Heart right ventricle (tissue), 16 donors: Measurements from ENCODE around the gene CASP9. TPM values are rescaled to one million over a fixed set of nuclear protein-coding genes. Genes with fewer than 3 reads are reported as not detected.

Experiments used
- ATAC-seq, 8 donors: fragments of 200-7000 bp; cut with Tn5 transposase; one replicate each; pipeline ENCODE4 v1.9.1; 2020; ENCODE audit warnings: mild to moderate bottlenecking in 8 of 8, moderate library complexity in 8 of 8, moderate number of reproducible peaks in 1 of 8
- DNase-seq, 2 donors: peaks; one replicate each; pipeline ENCODE4 v3.0.0-alpha.2; 2020
- H3K27ac ChIP-seq, 10 donors: fragments of 200-600 bp; sonication (generic) in 2 of 10; one replicate each; pipeline versions ENCODE4 v1.5.0 to v1.8.0; 2020 to 2022; ENCODE audit warnings: mild to moderate bottlenecking in 3 of 10
- H3K27me3 ChIP-seq, 7 donors: fragments of 200-600 bp; one replicate each; pipeline ENCODE4 v1.8.0; 2021 to 2022; ENCODE audit warnings: mild to moderate bottlenecking in 2 of 7
- H3K36me3 ChIP-seq, 9 donors: fragments of 200-600 bp; sonication (generic) in 1 of 9; one replicate each; pipeline versions ENCODE4 v1.5.0 to v1.8.0; 2020 to 2022; ENCODE audit warnings: mild to moderate bottlenecking in 2 of 9
- H3K4me1 ChIP-seq, 9 donors: fragments of 200-600 bp; sonication (generic) in 1 of 9; one replicate each; pipeline versions ENCODE4 v1.5.0 to v1.8.0; 2020 to 2022; ENCODE audit warnings: mild to moderate bottlenecking in 4 of 9
- H3K4me3 ChIP-seq, 10 donors: fragments of 200-600 bp; sonication (generic) in 2 of 10; one replicate each; pipeline versions ENCODE4 v1.5.0 to v1.8.0; 2020 to 2022; ENCODE audit warnings: mild to moderate bottlenecking in 7 of 10, moderate library complexity in 2 of 10
- H3K9me3 ChIP-seq, 11 donors: fragments of 200-600 bp in 10 of 11; sonication (generic) in 2 of 11; one replicate each; pipeline versions ENCODE4 v1.5.0 to v1.8.0; 2013 to 2022; ENCODE audit warnings: mild to moderate bottlenecking in 2 of 11, control low read depth in 1 of 11, moderate library complexity in 1 of 11
- CTCF ChIP-seq, 9 donors: fragments of 200-600 bp; sonication (generic) in 2 of 9; IDR thresholded peaks; one replicate each; pipeline versions ENCODE4 v1.5.0 to v1.8.0; 2021 to 2022; ENCODE audit warnings: antibody characterized with exemption in 9 of 9, mild to moderate bottlenecking in 5 of 9, moderate library complexity in 1 of 9
- WGBS, 2 donors: extraction: QIAGEN DNeasy Blood & Tissue Kit; methylation state at CpG; one replicate each; pipeline ENCODE4 v1.1.7; 2013; ENCODE audit warnings: inconsistent platforms in 1 of 2; 5-methylcytosine and 5-hydroxymethylcytosine counted together
- intact Hi-C, 10 donors: fragments of 100-400 bp; cut with DNase I; formaldehyde crosslinking; loops; one replicate each; pipeline versions ENCODE4 v1.11.1 to v1.14.2; 2022
- polyA plus RNA-seq, 2 donors: library from polyadenylated mRNA; stranded (reverse); fragments of 200-250 nt; gene quantifications; one replicate each; pipeline ENCODE4 v1.2.3, GENCODE V29; 2013
- total RNA-seq, 10 donors: library from RNA; stranded (reverse); fragmentation: NEBNext Ultra II Directional in 3 of 10; extraction: Animal tissue kit (Norgen Biotek cat#: 25700) in 3 of 10; gene quantifications; one replicate each; pipeline versions ENCODE4 v1.2.1 to v1.2.4, GENCODE V29; 2021 to 2023
- donor health status: Arrhythmogenic right ventricular cardiomyopathy.
- donor health status: ischemic (EF 13 %, LVEDD 7.1; RV severe dilation, severe dysfunction).
- donor health status: healthy with polysubstance abuse.
- donor health status: DM: no; HTN: yes; CAD: no.
- donor health status: DM: no; HTN: no; CAD: no.
- donor health status: ischemic (EF 25% LVEDD 6.9; RV normal size, moderate dysfunction).
- donor health status: ischemic (EF 25% LVEDD 5.7; RV mildly dilated, moderate dysfunction).
- donor health status: healthy.
- donor health status: DM: yes; HTN: yes; CAD: no.
- donor health status: Ischemic cardiomyopathy.
- donor health status: ischemic (EF 35%, LVEDD 5.7; RV mildly dilated, moderate dysfunction).
- donor health status: nonischemic (EF 11% LVEDD 7.7; RV severe dilation, severe dysfunction).
- donor health status: DM: yes; HTN: yes; CAD: no.
- donor health status: PGD.
- donor health status: ischemic (EF 29% LVEDD 5.4; RV normal size, mild dysfunction).
- donor health status: nonischemic (EF 23%, LVEDD 6.1; RV moderate dilation, normal function).

CASP9 gene
- total and polyA plus RNA-seq, 12 donors: 8.6 to 22.2 (median 14.3) TPM

GRCh38 chr1:15538771-15539170 lies 14.8 kb upstream of the CASP9 start:
- DNase-seq (no peak), ATAC-seq (no peak)
- no peaks in the 10 kb centered on the region for H3K4me1 ChIP-seq
- TF ChIP-seq CTCF (IDR thresholded peaks at IDR 0.05): no peak
- peaks cover 0 to 100% (median 47%) of the 10 kb centered on the region in 9 donors for H3K36me3 ChIP-seq
- no peaks in the 10 kb centered on the region for H3K27me3 ChIP-seq
- H3K9me3 ChIP-seq: no peaks in the 10 kb centered on the region
- intact Hi-C loops: no loop called here
- no peak overlapping the region for H3K4me3 ChIP-seq
- WGBS, 2 donors: 67 to 77% methylated on average over 6 of the region's 6 CpGs
- H3K27ac ChIP-seq: no peak overlapping the region

GRCh38 chr1:15531682-15532081 lies 7.7 kb upstream of the CASP9 start:
- no peak overlapping the region for H3K27ac ChIP-seq
- ATAC-seq (no peak), DNase-seq (no peak)
- WGBS, 2 donors: 86 to 90% methylated on average over 2 of the region's 2 CpGs
- peaks cover 0 to 76% (median 13%) of the 10 kb centered on the region in 9 donors for H3K36me3 ChIP-seq
- no peak overlapping the region for H3K4me3 ChIP-seq
- no peaks in the 10 kb centered on the region for H3K9me3 ChIP-seq
- intact Hi-C loops: no loop called here
- no peak for TF ChIP-seq CTCF (IDR thresholded peaks at IDR 0.05)
- H3K27me3 ChIP-seq: no peaks in the 10 kb centered on the region
- H3K4me1 ChIP-seq: peaks cover 0 to 22% (median 11%) of the 10 kb centered on the region in 9 donors

- intact Hi-C loops: no loop called here
- ATAC-seq: no peak
- Histone ChIP-seq H3K4me1 (peaks cover 0 to 26% (median 14%) of the 10 kb centered on the region in 9 donors), H3K36me3 (peaks cover 0 to 70% (median 8%) of the 10 kb centered on the region in 9 donors), H3K27ac (no peak overlapping the region), H3K27me3 (no peaks in the 10 kb centered on the region), H3K4me3 (no peak overlapping the region), H3K9me3 (no peaks in the 10 kb centered on the region)
- WGBS, 2 donors: 94 to 96% methylated on average over 4 of the region's 4 CpGs
- no peak for TF ChIP-seq CTCF (IDR thresholded peaks at IDR 0.05)
- no peak for DNase-seq
These were observed 7.0 kb upstream of the CASP9 start for GRCh38 chr1:15531003-15531402.

DNA sequence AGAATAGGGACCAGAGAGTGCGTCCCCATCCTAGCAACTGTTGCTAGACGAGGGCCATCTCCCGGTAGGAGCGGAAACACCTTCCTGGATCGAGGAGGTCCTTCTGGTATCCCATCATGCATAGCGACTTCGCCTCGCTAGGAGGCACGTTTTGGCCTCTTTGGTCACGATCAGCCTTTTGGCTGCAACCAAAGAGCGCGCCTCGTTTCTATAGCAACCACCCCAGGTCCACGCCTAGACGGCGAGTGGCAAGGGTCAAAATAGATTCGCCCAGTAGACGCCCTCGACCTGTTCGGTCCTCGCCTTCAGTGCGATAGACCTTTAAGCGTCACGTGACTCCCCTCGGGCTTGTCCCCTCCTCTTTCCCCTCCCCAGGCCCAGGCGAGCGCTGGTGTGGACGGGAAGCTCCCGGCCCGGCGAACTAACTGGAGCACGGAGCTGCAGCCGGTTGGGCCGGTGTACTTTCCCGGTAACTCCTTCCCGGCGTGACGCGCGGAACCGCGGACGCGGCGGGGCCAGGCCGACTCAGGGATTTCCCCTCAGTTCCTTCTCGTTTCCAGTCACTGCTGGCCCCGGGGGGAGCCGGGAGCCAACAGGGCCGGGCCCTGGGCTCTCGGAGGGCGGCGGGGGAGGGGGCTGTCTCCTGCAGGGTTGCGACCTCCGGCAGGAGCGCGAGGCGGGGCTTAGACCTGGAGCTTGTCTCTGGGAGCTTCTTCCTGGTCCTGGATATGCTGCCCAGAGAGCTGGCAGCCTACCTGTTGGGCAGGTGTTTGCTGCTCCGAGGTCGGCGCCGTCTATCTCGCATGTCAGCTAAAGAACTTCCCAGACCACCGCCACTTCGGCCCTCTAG lies 2.7 kb upstream of the CASP9 start, which contains the start of gene DNAJC16:
DNAJC16 (plus strand) TSS at position 359 of the 850 bp plus-strand sequence. CDS start 2,258 bp downstream, outside the sequence.
- peaks cover 3 to 49% (median 37%) of the 10 kb centered on the region in 9 donors for H3K4me1 ChIP-seq

More for the DNA sequence above, 2.7 kb upstream of the CASP9 start, which contains the start of gene DNAJC16:
- H3K36me3 ChIP-seq: peaks cover 0 to 30% (median 0%) of the 10 kb centered on the region in 9 donors
- peak in 4 of 9 donors; percentile 11 to 49 (median 43) for TF ChIP-seq CTCF (IDR thresholded peaks at IDR 0.05)
- ATAC-seq: peak; percentile 63 to 78 (median 74)
- WGBS, 2 donors: 0% methylated on average over 65 of the region's 65 CpGs
- intact Hi-C loops: loop anchor here in 3 of 10 donors (5.0 to 10.0 kb wide), 2 partner anchors 88 to 91 kb away; partner anchors contain the start of gene DDI2 (in 3 of the 3)
- peak; percentile 95 to 100 for DNase-seq
- peak within 1 kb of the TSS; percentile 62 to 99 (median 94) for H3K27ac ChIP-seq
- H3K9me3 ChIP-seq: no peaks in the 10 kb centered on the region
- H3K4me3 ChIP-seq: peak within 1 kb of the TSS; percentile 60 to 94 (median 84)
- H3K27me3 ChIP-seq: no peaks in the 10 kb centered on the region
